Prostate gland (tissue), 2 donors: ENCODE results near the gene OR11G2. TPM values are rescaled to one million over a fixed set of nuclear protein-coding genes. Genes with fewer than 3 reads are reported as not detected.
"Not testable (repeated sequence)": the region's sequence is repeated elsewhere in the genome, so short reads cannot be mapped to it uniquely, and the experiment has no call there.

Experiments
- DNase-seq: peaks from one replicate; pipeline ENCODE4 v3.0.0-alpha.2; 2019; ENCODE audit warnings: low spot score
- H3K27ac ChIP-seq, 2 donors: fragments of 200-600 bp; sonication (generic); 2 replicates each; pipeline ENCODE4 v1.5.1; 2017 to 2019
- H3K27me3 ChIP-seq: fragments of 200-600 bp; sonication (generic); replicated peaks from 2 replicates; pipeline ENCODE4 v1.5.1; 2019; ENCODE audit not compliant: insufficient read depth
- H3K36me3 ChIP-seq, 2 donors: fragments of 200-600 bp; sonication (generic); 1 replicate in 1 of 2; 2 replicates in 1 of 2; pipeline versions ENCODE4 v1.5.1 to v1.8.1; 2017 to 2019
- H3K4me1 ChIP-seq: fragments of 200-600 bp; sonication (generic); replicated peaks from 2 replicates; pipeline ENCODE4 v1.5.1; 2019
- H3K4me3 ChIP-seq, 2 donors: fragments of 200-600 bp; sonication (generic); 2 replicates each; pipeline ENCODE4 v1.5.1; 2017 to 2019
- H3K9me3 ChIP-seq: fragments of 200-600 bp; sonication (generic); 2 replicates; pipeline ENCODE4 v1.5.1; 2017
- CTCF ChIP-seq, 4 experiments: fragments of 200-600 bp in 2 of 4; fragments of 450-650 bp in 2 of 4; sonication (generic) in 2 of 4; IDR thresholded peaks; 1 replicate in 3 of 4; 2 replicates in 1 of 4; pipeline ENCODE4 v1.5.1; 2016 to 2019; ENCODE audit warnings: antibody characterized with exemption in 4 of 4, mild to moderate bottlenecking in 2 of 4, moderate library complexity in 2 of 4
- POLR2A ChIP-seq: fragments of 450-650 bp; IDR thresholded peaks from one replicate; pipeline ENCODE4 v1.6.1; 2016; ENCODE audit warnings: antibody characterized with exemption, mild to moderate bottlenecking
- POLR2AphosphoS5 ChIP-seq: sonication (generic); formaldehyde crosslinking; IDR thresholded peaks from one replicate; pipeline ENCODE4 v1.6.1; 2017; ENCODE audit warnings: antibody characterized with exemption
- WGBS: methylation state at CpG from one replicate; pipeline ENCODE4 v1.1.5; 2018; 5-methylcytosine and 5-hydroxymethylcytosine counted together
- intact Hi-C: fragments of 100-400 bp; cut with DNase I; formaldehyde crosslinking; loops from one replicate; pipeline ENCODE4 v1.14.2; 2022
- total RNA-seq, 2 donors: library from RNA; depleted of rRNA; stranded (reverse); fragments of >200 nt; gene quantifications; one replicate each; pipeline ENCODE4 v1.1.0, GENCODE V29; 2016

Gene OR11G2
- total RNA-seq, 2 donors from 2014 or later, result not detected

GRCh38 chr14:20215196-20215595 is 24.5 kb downstream of the OR11G2 start:
- DNase-seq, result no peak

GRCh38 chr14:20219033-20219432 is 28.3 kb downstream of the OR11G2 start:
- no peak overlapping the region for H3K4me3 ChIP-seq
- no peaks in the 10 kb centered on the region for H3K4me1 ChIP-seq
- H3K36me3 ChIP-seq, result no peaks in the 10 kb centered on the region
- intact Hi-C loops, result no loop called here
- no peaks in the 10 kb centered on the region for H3K27me3 ChIP-seq
- no peak for DNase-seq
- TF ChIP-seq POLR2AphosphoS5, result no peak
- no peak for TF ChIP-seq CTCF (IDR thresholded peaks at IDR 0.05)
- no peak for TF ChIP-seq POLR2A
- WGBS, result 60% methylated on average over 4 of the region's 4 CpGs
- no peaks in the 10 kb centered on the region for H3K9me3 ChIP-seq
- no peak overlapping the region for H3K27ac ChIP-seq

More at GRCh38 chr14:20215196-20215595, 24.5 kb downstream of the OR11G2 start:
- no peak overlapping the region for H3K27ac ChIP-seq
- no peaks in the 10 kb centered on the region for H3K27me3 ChIP-seq
- H3K4me3 ChIP-seq, result no peak overlapping the region
- H3K9me3 ChIP-seq, result no peaks in the 10 kb centered on the region
- H3K4me1 ChIP-seq, result no peaks in the 10 kb centered on the region
- intact Hi-C loops, result no loop called here
- no peak for TF ChIP-seq CTCF (IDR thresholded peaks at IDR 0.05)
- no peak for TF ChIP-seq POLR2AphosphoS5
- no peak for TF ChIP-seq POLR2A
- WGBS, result 95% methylated on average over 2 of the region's 2 CpGs
- no peaks in the 10 kb centered on the region for H3K36me3 ChIP-seq

GRCh38 chr14:20223410-20223809 is 32.7 kb downstream of the OR11G2 start, which contains the start of gene OR11H6:
Gene OR11H6, plus strand, starts transcription at chr14:20223710. Its CDS starts 0 bp downstream, at chr14:20223710.
- no peak within 1 kb of the TSS for H3K27ac ChIP-seq
- H3K9me3 ChIP-seq, result no peaks in the 10 kb centered on the region
- 32% methylated on average over 2 of the region's 2 CpGs for WGBS
- no peaks in the 10 kb centered on the region for H3K36me3 ChIP-seq
- TF ChIP-seq CTCF (IDR thresholded peaks at IDR 0.05) (no peak), POLR2A (no peak), POLR2AphosphoS5 (no peak)
- DNase-seq, result no peak
- intact Hi-C loops, result no loop called here
- no peaks in the 10 kb centered on the region for H3K27me3 ChIP-seq
- no peak within 1 kb of the TSS for H3K4me3 ChIP-seq
- no peaks in the 10 kb centered on the region for H3K4me1 ChIP-seq

- no peaks in the 10 kb centered on the region for H3K36me3 ChIP-seq
- 74% methylated on average over 1 of the region's 1 CpG for WGBS
- DNase-seq, result no peak
- H3K4me1 ChIP-seq, result no peaks in the 10 kb centered on the region
- no peak within 1 kb of the TSS for H3K4me3 ChIP-seq
- TF ChIP-seq POLR2A (no peak), POLR2AphosphoS5 (no peak), CTCF (IDR thresholded peaks at IDR 0.05) (no peak)
- no peaks in the 10 kb centered on the region for H3K27me3 ChIP-seq
- no peak within 1 kb of the TSS for H3K27ac ChIP-seq
- intact Hi-C loops, result no loop called here
- no peaks in the 10 kb centered on the region for H3K9me3 ChIP-seq
These were observed 38.0 kb downstream of the OR11G2 start, which contains the start of gene OR11H7 for GRCh38 chr14:20228681-20229080. Gene OR11H7, plus strand, starts transcription at chr14:20228981.

- intact Hi-C loops, H3K4me3 ChIP-seq, H3K4me1 ChIP-seq, H3K27ac ChIP-seq, H3K36me3 ChIP-seq, DNase-seq, H3K27me3 ChIP-seq, H3K9me3 ChIP-seq: not testable (repeated sequence)
- WGBS, result 85% methylated on average over 4 of the region's 4 CpGs
These were observed 44.7 kb downstream of the OR11G2 start for GRCh38 chr14:20235415-20235814.
